Tibial artery (tissue), 4 donors: ENCODE data around the gene CSTF3.

Experiments used
- DNase-seq, 2 donors: peaks; one replicate each; pipeline ENCODE4 v3.0.0-alpha.2; 2019
- H3K27ac ChIP-seq, 2 donors: fragments of 200-600 bp; sonication (generic) in 1 of 2; 1 replicate in 1 of 2; 2 replicates in 1 of 2; pipeline ENCODE4 v1.5.1; 2018 to 2019; ENCODE audit warnings: mild to moderate bottlenecking in 1 of 2
- H3K27me3 ChIP-seq, 2 donors: fragments of 200-600 bp; sonication (generic) in 1 of 2; one replicate each; pipeline versions ENCODE4 v1.5.1 to v1.6.0; 2016 to 2019
- H3K36me3 ChIP-seq, 3 donors: fragments of 200-600 bp; sonication (generic) in 2 of 3; one replicate each; pipeline ENCODE4 v1.5.1; 2016 to 2019; ENCODE audit warnings: mild to moderate bottlenecking in 2 of 3
- H3K4me1 ChIP-seq, 4 donors: fragments of 200-600 bp; sonication (generic) in 2 of 4; 1 replicate in 3 of 4; 2 replicates in 1 of 4; pipeline ENCODE4 v1.5.1; 2016 to 2019
- H3K4me3 ChIP-seq, 2 donors: fragments of 200-600 bp; sonication (generic) in 1 of 2; 1 replicate in 1 of 2; 2 replicates in 1 of 2; pipeline ENCODE4 v1.5.1; 2018 to 2019; ENCODE audit warnings: mild to moderate bottlenecking in 2 of 2
- H3K9me3 ChIP-seq, 3 donors: fragments of 200-600 bp; sonication (generic) in 1 of 3; one replicate each; pipeline ENCODE4 v1.5.1; 2016 to 2019
- CTCF ChIP-seq, 2 experiments: fragments of 200-600 bp in 1 of 2; fragments of 450-650 bp in 1 of 2; IDR thresholded peaks; one replicate each; pipeline ENCODE4 v1.5.1; 2017 to 2019; ENCODE audit warnings: antibody characterized with exemption in 2 of 2, mild to moderate bottlenecking in 1 of 2, moderate library complexity in 1 of 2
- intact Hi-C: fragments of 100-400 bp; cut with DNase I; formaldehyde crosslinking; loops from one replicate; pipeline ENCODE4 v1.15.0; 2023; ENCODE audit warnings: low total_unique reads

The CSTF3 gene

GRCh38 chr11:33194455-33194854 is 33.2 kb upstream of the CSTF3 start:
- intact Hi-C loops, result no loop called here
- H3K36me3 ChIP-seq, result no peaks in the 10 kb centered on the region
- TF ChIP-seq CTCF (IDR thresholded peaks at IDR 0.05), result no peak
- no peak overlapping the region for H3K4me3 ChIP-seq
- no peak for DNase-seq
- H3K9me3 ChIP-seq, result no peaks in the 10 kb centered on the region
- no peak overlapping the region for H3K27ac ChIP-seq
- H3K27me3 ChIP-seq, result no peaks in the 10 kb centered on the region
- no peaks in the 10 kb centered on the region for H3K4me1 ChIP-seq

GRCh38 chr11:33191467-33191866 is 30.2 kb upstream of the CSTF3 start:
- H3K36me3 ChIP-seq, result no peaks in the 10 kb centered on the region
- no peaks in the 10 kb centered on the region for H3K27me3 ChIP-seq
- no peaks in the 10 kb centered on the region for H3K9me3 ChIP-seq
- intact Hi-C loops, result no loop called here
- no peaks in the 10 kb centered on the region for H3K4me1 ChIP-seq
- no peak for DNase-seq
- no peak for TF ChIP-seq CTCF (IDR thresholded peaks at IDR 0.05)
- H3K4me3 ChIP-seq, result no peak overlapping the region
- no peak overlapping the region for H3K27ac ChIP-seq

- intact Hi-C loops, result no loop called here
- peak in 1 of 2 donors; percentile 62 for DNase-seq
- Histone ChIP-seq H3K27ac (no peak overlapping the region), H3K4me1 (no peaks in the 10 kb centered on the region), H3K27me3 (no peaks in the 10 kb centered on the region), H3K9me3 (no peaks in the 10 kb centered on the region), H3K4me3 (no peak overlapping the region), H3K36me3 (no peaks in the 10 kb centered on the region)
- TF ChIP-seq CTCF (IDR thresholded peaks at IDR 0.05), result no peak
These were observed 26.9 kb upstream of the CSTF3 start for GRCh38 chr11:33187998-33188722.

- intact Hi-C loops, result no loop called here
- no peaks in the 10 kb centered on the region for H3K4me1 ChIP-seq
- no peak for TF ChIP-seq CTCF (IDR thresholded peaks at IDR 0.05)
- no peak for DNase-seq
- H3K27ac ChIP-seq, result no peak overlapping the region
- no peak overlapping the region for H3K4me3 ChIP-seq
- H3K9me3 ChIP-seq, result no peaks in the 10 kb centered on the region
- no peaks in the 10 kb centered on the region for H3K27me3 ChIP-seq
- H3K36me3 ChIP-seq, result no peaks in the 10 kb centered on the region
These were observed 24.5 kb upstream of the CSTF3 start for GRCh38 chr11:33185756-33186155.

GRCh38 chr11:33182246-33182878 is 21.1 kb upstream of the CSTF3 start:
- no peaks in the 10 kb centered on the region for H3K4me1 ChIP-seq
- TF ChIP-seq CTCF (IDR thresholded peaks at IDR 0.05), result no peak
- intact Hi-C loops, result no loop called here
- no peak overlapping the region for H3K4me3 ChIP-seq
- H3K9me3 ChIP-seq, result no peaks in the 10 kb centered on the region
- no peaks in the 10 kb centered on the region for H3K27me3 ChIP-seq
- H3K36me3 ChIP-seq, result no peaks in the 10 kb centered on the region
- DNase-seq, result no peak
- no peak overlapping the region for H3K27ac ChIP-seq
